GM19193 (cell line): Measurements from ENCODE around the gene CTIF.
A peak's percentile ranks its signal among the peaks of the same experiment; 100 is the strongest.

Source experiments
- POLR2A ChIP-seq: IDR thresholded peaks from 4 replicates; pipeline ENCODE4 v1.6.1; 2011; ENCODE audit not compliant: insufficient read depth, insufficient read length; ENCODE audit errors: extremely low read depth

CTIF gene

DNA sequence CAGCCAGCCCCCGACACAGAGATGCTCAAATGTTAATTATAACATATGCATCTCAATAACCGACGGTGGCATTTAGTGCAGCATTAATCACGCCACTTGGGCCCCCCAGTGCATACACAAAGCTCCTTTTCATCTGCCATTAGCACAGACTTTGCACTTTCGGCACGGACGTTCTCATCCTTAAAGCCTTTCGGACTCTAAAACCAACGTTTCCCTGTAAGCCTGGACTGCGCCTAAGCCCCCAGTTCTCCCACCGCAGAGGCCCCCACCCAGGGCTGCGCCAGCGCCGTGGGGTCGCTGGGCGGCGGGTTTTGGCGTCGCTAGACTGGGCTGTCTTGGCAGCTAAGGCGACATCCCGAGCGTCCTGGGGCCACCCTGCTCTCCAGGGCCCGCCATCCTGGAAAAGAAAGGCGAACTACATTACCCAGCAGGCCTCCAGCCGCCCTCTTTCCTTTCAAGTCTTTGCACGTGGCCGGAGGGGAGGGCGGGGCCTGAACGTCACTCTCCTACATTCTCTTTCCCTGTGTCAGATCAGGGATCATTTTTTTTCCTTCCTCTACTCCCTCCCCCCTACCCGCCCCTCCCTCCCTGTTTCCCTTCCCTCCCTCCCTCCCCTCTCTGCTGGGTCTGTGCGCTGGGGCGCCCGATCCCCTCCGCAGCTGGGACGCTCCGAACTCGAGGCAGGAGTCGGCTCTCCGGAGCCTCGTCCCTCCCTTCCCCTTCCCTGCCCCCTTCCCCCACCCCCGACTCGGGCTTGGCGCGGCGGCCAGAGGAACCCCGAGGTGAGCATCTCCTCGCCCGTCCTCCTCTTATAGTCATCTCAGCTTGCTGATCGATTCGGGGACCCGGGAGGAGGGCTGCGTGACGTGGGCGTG, at the start of gene CTIF:
TSS of gene CTIF (plus strand) at position 501 of the 875 bp plus-strand sequence. CDS start 80,535 bp downstream, outside the sequence.
- peak; percentile 16 for TF ChIP-seq POLR2A

DNA sequence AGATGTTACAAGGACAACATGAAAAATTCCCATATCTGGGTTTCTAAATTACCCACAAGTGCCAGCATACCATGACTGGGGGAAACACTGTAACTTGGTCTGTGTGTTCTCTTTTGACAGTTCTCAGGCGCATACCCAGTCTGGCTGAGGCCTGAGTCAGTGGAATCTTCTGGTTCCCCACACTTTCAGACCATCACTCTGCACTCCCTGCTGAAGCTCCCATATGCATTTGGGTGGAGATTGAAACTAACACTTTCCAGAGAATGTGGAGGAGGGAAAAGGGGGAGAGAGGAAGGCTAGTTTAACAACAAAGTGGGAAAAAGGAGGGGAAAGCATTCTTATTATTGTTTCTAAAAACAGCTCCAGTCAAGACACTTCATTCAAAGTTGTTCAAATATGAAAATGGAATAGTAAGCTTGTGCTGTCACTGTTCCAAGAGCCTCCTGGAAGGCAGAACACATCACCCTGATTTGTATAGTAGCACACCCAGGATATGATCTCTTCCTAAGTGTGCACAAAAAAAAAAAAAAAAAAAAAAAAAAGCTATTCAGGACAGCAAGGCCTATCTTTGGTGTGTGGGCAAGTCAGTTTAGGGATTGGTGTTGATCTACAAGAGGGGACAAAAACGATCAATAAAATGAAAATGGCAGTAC, 48.1 kb upstream of the CTIF start:
- no peak for TF ChIP-seq POLR2A

DNA sequence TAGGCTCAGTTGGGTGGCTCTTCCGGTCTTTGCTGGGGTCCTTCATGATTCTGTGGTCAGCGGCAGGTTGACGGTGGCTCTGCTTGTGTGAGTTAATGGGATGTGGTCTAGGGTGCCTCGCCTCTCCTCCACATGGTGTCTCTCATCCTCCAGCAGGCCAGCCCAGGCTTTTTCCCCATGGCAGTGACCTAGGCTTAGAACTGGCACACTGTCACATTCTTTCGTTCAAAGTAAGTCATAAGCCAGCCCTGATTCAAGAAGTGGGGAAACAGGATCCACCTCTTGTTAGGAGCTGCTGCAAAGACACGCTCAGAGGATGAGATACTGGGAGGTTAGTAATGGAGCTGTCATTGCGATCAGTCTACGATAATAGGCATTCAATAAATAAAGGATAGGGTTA, 46.0 kb upstream of the CTIF start:
- no peak for TF ChIP-seq POLR2A

DNA sequence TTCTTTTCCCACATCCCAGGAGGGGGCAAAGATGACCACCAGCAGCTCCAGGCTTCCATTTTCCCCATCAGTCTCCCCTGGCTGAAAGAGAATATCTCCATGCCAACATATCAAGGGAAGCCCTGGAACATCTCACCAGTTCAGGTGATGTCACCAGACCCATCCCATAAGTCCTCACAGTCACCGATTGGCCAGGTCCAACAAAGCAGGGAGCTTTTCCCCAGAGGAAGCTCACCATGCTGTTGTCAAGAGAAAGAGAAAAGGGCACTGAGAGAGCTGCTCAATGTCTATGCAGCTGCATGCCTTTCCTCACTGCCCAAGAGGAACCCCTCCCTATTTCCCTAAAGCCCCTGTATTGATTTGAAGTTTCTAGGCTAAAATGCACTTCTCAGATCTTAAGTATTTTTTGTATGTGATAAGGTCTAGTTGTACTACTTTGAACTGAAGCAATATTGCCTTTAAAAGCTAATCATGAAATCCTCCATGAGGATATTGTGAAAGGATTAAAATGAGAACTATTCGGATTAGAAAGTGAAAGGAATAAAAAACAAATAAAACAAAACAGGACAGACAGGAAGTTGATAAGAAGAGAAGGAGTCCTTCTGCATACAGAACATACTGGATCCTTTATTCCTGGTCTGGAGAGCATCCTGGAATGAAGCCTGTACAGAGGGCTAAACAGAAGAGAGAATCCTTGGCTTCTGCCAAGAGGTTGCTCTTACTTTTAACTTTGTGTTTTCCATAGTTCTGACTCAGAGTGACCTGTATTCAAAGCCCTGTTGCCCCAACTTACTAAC, 45.2 kb upstream of the CTIF start:
- no peak for TF ChIP-seq POLR2A

DNA sequence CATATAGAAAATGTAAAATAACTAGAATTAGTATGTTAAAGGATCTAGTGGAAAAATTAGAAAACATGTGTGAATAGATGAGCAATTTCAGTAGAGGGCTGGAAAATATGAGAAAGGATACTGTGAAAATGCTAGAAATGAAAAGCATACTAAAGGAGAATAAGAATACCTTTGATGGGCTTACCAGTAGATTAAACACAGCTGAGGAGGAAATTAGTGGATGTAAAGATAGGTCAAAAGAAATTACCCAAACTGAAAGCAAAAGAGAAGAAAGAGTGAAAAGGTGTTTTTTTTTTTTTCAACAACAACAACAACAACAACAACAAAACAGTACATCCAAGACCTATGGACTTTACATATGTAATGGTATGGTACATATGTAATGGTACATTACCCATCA, 41.0 kb upstream of the CTIF start:
- no peak for TF ChIP-seq POLR2A

DNA sequence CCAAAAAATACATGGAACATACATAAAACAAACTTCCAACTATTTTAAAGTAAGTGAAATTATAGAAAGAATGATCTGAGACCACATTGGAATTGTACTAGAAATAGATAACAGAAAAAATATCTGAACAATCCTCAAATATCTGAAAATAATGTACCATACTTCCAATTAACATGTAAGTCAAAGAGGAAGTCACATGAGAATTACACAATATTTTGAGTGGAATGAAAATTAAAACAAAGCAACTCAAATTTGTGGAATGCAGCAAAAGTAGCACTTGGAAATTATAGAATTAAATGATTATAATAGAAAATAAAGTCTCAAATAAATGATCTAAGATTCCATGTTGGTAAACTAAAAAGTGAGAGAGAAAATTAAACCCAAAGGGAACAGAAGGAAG, 38.3 kb upstream of the CTIF start:
- no peak for TF ChIP-seq POLR2A

DNA sequence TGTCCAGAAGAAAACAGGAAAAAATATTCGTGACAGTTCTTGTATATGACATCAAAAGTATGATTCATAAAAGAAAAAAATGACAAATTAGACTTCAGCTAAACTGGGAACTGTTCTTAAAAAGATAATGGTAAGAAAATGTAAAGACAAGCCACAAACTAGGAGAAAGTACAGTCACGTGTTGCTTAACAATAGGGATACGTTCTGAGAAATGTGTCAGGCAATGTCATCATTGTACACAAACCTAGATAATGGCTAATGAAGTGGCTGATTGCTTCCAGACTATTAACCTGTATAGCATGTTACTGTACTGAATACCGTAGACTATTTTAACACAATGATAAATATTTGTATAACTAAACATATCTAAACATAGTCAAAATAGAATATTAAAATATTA, 35.9 kb upstream of the CTIF start:
- TF ChIP-seq POLR2A: no peak

DNA sequence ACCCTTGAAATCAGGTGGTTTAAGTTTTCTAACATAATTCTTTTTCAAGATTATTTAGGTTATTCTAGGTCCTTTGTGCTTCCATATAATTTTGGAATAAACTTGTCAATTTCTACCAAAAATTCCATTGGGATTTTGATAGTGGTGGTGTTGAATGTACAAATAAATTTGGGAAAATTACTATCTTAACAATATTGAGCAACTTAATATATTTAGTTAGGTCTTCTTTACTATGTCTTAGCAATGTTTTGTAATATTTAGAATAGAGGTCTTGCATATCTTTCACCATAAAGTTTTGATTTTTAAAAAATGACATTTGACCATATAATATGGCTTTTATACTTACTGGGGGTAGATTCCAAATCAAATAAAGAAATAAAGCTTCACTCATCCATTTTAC, 34.0 kb upstream of the CTIF start:
- no peak for TF ChIP-seq POLR2A

DNA sequence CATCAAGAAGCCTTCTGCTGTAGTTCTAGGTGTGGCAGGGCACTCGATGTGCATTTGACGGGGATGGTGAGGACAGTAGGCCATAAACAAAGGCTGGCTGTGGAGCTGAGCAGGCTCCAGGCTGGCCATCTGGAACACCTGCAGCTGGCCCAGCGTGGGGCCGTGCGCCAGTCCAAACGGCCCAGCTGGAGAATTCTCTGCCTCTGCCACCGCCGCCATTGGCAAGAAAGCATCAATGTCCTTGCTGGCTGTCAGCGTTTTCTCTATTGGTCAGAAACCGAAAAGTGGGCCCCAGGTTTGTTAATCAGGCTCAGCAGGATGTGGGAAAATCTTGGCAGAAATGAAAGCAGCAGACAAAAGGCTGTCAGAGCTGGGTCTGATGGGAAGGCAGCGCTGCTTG, 24.0 kb upstream of the CTIF start:
- no peak for TF ChIP-seq POLR2A

DNA sequence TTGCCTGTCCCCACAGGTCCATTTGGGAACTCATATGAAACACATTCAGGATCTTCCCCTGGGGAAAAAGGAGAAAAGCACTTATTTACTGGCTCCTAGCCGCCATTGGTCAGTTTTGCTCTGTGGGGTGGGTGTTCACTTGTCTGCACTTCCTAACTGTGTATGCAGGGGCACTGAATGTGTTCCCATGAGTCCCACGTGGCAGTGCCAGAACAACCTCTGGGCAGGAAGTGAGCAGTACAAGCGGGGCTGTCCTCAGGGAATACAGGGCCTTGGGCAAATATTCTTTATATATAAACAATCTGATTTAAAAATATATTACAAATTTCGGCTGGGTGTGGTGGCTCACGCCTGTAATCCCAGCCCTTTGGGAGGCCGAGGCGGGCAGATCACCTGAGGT, 21.8 kb upstream of the CTIF start:
- TF ChIP-seq POLR2A: no peak

DNA sequence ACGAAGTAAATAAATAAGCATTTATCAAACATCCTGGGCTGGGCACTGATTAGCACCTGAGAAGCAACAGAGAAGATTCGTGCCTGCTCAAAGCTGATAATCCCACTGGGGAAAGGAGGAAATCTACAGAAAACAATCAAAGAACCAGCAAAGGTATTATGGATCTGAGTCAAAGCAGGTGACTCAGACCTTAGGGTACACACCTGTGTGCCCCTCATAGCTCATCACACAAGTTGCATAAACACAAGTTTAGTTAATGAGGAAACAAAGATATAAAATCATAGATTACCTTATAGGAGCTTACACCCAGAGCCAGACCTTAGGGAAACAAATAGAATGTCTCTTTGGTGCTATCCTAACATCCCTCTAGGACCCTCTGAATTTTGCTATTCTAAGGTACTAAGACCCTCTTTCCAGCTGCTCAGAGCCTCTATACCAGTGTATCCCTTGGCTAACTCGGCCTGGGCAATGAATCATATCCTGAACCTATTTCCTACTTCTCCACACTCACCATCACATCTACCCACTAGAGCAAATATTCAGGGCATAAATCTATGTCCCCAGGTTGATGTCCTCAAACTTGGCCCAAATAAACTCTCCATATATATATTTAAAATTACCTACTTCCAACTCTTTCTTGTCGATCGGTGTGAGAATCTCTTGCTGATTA, 19.3 kb upstream of the CTIF start:
- no peak for TF ChIP-seq POLR2A

DNA sequence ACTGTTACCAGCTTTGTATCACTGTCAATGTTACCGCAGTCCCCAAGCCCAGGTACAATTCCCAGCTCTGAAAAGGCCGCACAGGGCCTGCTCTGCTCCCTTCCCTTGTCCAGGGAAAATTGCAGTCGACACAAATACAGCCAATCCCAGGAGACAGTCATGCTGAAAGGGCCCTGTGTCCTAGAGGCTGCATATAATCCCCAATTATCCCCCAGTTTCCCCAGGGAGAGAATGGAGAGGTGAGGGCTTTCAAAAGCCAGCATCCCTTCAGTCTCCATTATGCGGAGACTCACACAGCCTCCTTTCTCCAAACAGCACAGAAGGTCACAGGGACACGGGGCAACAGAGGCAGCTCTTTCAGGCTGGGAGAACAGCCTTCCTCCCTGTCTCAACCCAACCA, 17.1 kb upstream of the CTIF start:
- no peak for TF ChIP-seq POLR2A

DNA sequence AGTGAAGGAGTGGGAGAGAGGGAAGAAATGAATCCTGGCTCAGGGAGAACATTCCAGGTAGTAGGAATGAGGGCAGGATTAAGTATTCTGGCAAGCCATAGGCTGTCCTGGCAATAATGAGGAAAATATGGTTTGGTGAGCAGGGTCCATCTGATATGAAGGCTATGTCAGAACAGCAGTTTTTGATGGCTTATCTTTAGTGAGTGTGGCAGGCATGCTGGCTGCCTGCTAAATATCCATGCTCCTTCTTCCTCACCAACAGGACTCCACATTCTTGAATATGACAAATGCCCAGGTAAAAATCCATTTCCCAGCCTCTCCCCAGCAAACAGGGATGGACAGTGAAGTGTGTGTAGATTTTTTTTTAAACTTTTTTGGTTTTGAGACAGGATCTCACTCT, 13.2 kb upstream of the CTIF start:
- no peak for TF ChIP-seq POLR2A

DNA sequence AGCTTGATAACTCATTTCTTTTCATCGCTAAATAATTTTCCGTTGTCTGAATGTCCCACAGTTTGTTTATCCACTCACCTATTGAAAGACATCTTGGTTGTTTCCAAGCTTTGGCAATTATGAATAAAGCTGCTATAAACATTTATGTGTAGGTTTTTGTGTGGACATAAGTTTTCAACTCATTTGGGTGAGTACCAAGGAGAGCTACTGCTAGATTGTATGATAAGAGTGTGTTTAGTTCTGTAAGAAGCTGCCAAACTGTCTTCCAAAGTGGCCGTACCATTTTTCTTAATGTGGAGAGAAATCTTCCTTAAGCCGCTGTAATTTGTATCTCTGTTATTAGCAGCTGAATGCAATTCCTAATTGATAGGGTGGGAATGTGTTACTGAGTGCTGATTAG, 11.4 kb upstream of the CTIF start:
- no peak for TF ChIP-seq POLR2A

DNA sequence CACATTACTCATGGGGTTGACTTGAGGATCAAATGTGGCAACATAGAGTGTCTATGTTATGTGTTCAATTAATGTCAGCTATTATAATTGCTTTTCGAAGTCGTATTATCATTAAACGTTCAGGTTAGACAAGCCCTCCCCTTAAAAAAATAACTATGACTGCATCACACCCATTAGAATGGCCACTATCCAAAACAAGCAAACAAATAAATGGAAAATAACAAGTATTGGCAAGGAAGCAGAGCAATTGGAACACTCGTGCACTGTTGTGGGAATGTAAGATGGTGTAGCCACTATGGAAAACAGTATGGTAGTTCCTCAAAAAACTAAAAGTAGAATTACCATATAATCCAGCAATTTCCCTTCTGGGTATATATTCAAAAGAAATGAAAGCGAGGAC, 10.0 kb upstream of the CTIF start:
- TF ChIP-seq POLR2A: no peak

DNA sequence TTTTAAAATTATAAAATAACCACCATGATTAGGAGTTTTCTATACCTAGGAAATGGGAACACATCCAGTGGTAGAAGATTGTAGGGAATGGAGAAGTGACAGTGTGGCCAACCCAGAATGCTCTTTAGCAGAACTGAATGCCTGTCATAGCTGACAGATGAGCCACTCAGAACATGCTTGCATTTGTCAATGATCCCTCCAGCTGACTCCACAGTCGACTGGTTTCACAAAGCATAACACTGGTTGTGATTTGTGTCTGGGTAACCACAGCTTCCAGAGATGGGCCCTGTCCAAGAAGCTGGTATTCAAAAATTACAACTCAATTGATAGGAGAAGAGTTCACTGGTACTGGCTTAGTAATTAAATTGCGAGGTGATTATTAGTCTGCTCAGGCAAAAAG, 9.0 kb upstream of the CTIF start:
- TF ChIP-seq POLR2A: no peak
